Dermis microvascular lymphatic vessel endothelial cell (primary cell): ENCODE measurements around the gene FBXO9. TPM values are rescaled to one million over a fixed set of nuclear protein-coding genes. Genes with fewer than 3 reads are reported as not detected.
"Not testable (repeated sequence)": the region's sequence is repeated elsewhere in the genome, so short reads cannot be mapped to it uniquely, and the experiment has no call there.

Experiments
- DNase-seq, 2 donors: peaks; one replicate each; pipeline versions ENCODE4 v3.0.0 to v3.0.0-alpha.2; 2010; ENCODE audit warnings: low read depth in 2 of 2
- total RNA-seq: library from RNA; depleted of rRNA; stranded (reverse); fragments of >200 nt; gene quantifications from 2 replicates; pipeline ENCODE4 v1.2.1, GENCODE V29; 2014

The FBXO9 gene
- total RNA-seq, 1 donor from 2014 or later = 18.9 TPM

- no peak for DNase-seq
These were observed 19.1 kb upstream of the FBXO9 start for GRCh38 chr6:53045891-53046673.

DNA sequence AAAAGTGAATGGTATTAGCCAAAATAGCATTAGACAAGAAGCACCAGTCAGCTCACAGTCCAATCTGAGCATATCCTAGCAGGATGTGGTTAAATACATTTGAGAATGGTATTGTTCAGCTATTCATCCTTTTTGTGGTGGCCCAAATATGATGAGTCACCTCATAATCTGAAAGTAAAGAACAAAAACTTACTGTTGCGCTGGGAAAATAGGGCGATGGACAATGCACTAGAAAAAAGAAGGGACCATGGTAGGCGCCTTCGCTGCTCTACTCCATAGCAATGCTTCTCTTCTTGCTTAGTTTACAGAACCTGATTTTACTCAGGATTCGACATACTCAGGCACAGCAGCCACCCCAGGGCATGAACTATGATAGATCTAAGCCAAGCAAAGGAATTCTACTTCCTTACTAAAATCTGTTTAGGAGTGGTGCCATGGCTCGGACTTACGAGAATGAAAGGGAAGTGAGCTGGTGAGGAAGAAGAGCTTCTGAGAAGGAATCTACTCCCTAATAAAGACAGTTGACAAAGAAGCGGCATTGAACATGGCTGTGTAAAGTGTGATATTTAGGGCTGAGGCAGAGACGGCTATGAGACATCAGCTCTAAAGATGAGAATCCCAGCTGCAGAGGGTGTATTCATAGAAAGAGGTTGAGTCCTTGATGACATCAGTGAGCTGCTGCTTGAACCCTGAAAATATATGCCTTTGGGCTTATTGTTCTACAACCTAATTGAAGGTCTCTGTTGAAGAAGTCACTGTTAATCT lies 16.6 kb upstream of the FBXO9 start:
- peak in 1 of 2 donors; percentile 69 for DNase-seq

DNA sequence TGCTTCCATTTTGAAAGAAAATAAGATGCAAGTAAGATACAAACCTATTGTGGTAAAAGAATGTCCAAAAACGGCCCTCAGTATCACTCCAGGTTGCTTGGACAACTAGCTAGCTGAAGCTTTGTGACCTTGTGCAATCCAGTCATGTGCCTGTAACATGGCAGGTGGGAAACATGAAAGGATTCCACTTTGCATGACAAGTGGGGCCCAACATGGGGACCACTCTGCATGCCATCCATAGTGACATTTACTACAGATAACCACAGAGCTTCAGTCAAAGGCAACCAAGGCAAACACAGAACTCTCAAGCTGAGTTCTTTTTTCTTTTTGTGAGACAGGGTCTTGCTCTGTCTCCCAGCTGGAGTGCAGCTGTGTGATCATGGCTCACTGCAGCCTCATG lies 15.8 kb upstream of the FBXO9 start:
- no peak for DNase-seq

DNA sequence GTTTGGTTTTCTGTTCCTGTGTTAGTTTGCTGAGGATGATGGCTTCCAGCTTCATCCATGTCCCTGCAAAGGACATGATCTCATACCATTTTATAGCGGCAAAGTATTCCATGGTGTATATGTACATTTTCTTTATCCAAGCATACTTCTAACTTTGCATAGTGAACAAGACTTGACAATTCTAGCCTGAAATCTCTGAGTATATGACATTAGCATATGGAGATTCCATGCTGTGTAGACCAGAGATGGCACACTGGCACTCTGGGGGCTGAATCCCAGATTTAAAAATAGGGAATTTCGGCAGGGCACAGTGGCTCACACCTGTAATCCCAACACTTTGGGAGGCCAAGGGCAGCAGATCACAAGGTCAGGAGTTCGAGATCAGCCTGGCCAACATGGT lies 13.1 kb upstream of the FBXO9 start:
- DNase-seq = not testable (repeated sequence)

DNA sequence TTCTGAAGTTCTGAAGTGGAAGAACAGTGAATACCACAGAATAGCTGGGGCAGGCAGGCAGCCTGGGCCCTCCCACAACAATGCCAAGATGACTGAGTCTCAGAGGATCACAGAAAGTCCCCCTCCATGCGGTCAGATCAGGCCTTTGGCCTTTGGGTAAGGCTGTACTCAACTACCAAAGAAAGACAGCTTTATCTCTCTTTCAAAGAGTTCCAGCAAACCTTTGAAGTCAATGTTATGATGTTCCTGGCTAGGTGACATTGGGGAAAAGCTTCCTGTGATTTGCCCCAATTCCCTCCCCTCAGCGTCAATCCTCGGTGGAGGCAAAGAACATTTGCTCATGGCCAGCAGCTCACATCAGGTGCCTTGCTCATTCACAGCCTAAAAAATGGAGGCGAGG lies 10.7 kb upstream of the FBXO9 start:
- no peak for DNase-seq

GRCh38 chr6:53055873-53056272 lies 9.3 kb upstream of the FBXO9 start:
- DNase-seq = no peak

- no peak for DNase-seq
These were observed 8.9 kb upstream of the FBXO9 start for GRCh38 chr6:53056273-53056672.

GRCh38 chr6:53058388-53059195 lies 6.6 kb upstream of the FBXO9 start:
- no peak for DNase-seq

DNA sequence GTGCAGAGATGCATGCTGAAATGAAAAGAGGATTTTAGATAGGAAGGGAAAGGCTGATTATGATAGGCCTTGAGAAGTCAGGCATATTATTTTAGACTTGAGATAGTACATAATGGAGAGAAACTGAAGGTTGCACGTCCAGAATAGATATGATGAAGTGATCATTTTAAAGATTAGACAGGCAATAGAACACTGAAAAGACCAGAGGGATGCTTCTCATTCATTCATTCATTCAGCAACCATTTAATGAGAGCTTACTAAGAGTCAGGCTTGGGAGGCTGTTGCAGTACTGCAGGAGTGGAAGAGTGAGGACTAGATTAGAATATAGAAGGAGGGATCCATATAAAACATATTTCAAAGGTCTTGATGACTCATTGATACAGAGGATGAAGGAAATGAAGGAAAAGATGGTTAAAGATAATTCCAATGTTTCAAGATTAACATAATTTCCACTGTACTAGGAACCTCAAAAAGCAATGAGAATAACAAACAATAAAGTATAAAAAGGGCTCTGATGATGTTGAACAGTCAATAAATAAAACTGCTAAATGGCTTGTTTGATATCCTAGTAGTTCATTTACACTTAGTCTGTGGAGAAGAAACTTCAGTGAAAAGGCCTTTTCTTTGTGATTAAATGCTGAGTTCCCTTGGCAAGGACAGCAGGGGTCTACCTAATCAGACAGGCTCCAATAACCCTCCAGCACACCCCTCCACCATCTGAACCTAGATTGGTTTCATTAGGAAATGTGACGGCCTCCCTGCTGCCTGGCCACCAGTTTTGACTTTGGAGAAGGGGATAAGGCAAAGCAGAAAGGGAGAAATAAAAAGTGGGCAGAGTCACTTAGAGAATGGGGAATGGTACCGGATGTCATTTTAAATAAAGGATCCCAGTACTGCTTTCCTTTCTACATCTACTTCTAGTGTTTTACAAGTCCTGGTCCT lies 5.3 kb upstream of the FBXO9 start:
- DNase-seq = no peak

GRCh38 chr6:53062169-53062539 lies 3.0 kb upstream of the FBXO9 start:
- DNase-seq = no peak

- not testable (repeated sequence) for DNase-seq
These were observed 949 bp upstream of the FBXO9 start for GRCh38 chr6:53064255-53064654.

DNA sequence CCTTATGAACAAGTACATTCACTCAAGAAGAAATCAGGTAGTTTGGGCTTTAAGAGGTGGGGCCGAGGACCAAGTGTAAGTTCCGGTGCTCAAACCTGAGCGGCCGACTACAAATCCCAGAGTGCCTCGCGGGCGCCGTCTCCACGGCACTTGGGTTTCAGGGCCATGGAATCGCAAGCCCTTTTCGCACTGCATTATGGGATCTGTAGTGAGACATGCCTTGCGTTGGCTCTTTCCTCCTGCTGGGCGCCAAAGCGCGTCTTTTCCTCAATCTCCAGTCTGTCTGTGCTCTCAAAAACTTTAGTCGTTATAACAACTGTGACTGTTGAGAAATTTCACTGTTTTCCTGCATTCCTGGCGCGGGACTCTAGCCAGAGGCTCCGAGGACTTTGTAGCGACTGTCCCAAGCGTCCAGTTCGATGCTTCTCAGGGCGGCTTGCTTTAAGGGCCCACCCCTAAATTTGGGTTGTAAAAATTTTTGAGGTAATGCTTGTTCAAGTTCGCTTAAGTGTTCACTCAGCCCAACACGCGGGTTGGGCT lies 408 bp upstream of the FBXO9 start:
- peak; percentile 92 to 98 for DNase-seq

- DNase-seq = peak in 1 of 2 donors; percentile 38
These were observed 843 bp downstream of the FBXO9 start for GRCh38 chr6:53066077-53066417.

DNA sequence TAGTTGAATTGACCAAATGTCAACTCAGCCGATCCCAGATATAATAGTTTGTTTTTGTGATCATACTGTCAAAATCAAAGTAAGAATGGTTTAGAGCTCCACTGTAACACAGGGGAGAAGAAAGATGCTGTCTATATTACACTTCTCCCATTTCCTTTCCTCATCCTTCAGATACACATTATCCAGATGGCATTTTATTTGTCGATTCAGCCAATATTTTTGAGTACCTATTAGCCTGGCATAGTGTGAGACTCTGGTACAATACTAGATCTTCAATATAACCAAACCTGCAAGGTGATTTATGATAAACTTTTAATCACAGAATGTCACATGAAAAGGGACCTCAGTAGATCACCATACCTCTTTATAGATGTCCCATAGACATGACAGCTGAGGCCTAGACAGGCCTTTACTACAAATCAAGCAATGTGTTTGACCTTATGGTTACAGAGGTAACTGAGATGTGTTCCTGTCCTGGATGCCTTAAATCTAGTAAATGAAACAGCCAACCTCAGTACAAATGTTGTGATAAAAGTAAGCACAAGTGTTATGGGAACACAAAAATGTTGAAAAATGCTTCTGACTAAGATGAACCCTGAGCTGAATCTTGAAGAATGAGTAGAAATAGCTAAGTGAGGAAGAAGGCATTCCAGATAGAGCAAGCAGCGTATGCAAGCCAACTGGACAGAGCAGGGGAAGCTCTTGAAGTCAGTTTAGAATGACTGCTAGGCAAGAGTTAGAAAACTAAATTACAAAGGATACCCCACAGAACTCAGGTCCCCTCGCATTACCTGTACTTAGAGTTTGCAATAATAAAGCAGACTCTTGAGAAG lies 1.9 kb downstream of the FBXO9 start:
- no peak for DNase-seq

GRCh38 chr6:53067849-53068361 lies 2.7 kb downstream of the FBXO9 start:
- no peak for DNase-seq

GRCh38 chr6:53069427-53069826 lies 4.2 kb downstream of the FBXO9 start:
- no peak for DNase-seq

GRCh38 chr6:53070806-53071205 lies 5.6 kb downstream of the FBXO9 start:
- DNase-seq = no peak

DNA sequence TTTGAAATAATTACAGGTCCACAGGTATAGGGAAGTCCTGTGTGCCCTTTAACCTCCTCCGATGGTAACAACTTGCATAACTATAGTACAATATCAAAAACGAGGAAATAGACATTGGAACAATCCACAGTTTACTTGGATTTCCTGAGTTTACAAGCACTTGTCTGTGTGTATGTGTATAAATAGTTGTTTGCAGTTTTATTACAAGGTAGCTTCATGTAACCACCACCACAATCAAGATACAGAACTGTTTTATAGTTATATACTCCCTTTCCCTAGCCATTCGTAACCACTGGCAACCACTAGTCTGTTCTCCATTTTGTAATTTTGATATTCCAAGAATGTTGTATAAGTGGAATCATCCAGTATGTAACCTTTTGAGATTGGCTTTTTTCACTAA lies 9.1 kb downstream of the FBXO9 start:
- DNase-seq = no peak

GRCh38 chr6:53080813-53081212 lies 15.6 kb downstream of the FBXO9 start:
- DNase-seq = no peak

DNA sequence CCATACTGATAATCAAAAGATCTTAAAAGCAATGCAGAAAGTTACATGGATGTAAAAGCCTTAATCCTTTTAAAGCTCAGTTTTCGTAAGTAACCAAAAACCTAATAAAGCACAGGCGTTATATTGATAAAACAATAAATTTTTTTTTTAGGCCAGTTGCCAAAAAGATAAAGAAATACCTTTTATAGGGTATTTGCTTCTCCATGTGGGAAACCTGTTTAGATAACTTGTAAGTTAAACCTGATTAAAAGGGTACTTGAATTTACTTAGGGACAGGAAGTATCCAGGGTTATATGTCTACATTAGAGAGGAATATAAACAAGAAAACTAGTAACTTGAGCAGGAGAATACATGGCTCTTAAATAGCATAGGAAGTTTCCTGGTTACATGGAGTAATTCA lies 21.1 kb downstream of the FBXO9 start:
- no peak for DNase-seq
